Measurements from ENCODE around the gene DIAPH2.
"Not testable (repeated sequence)": the region's sequence is repeated elsewhere in the genome, so short reads cannot be mapped to it uniquely, and the experiment has no call there.

DIAPH2 gene

DNA sequence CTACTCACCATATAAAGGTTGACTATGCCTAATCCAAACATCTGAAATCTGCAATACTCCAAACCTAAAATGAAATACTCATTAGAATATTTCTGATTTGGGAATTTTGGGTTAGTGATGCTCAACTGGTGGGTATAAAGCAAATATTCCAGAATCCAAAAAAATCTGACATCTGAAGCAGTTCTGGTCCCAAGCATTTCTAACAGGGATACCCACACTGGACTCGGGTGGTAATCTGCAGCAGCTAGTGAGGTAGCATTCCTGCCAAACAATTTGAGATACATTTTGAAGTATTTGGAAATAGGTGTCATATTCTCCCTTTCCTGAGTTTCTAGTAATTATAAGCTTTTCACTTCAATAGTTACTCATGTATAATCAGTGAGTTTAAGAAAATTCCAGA lies 149.5 kb downstream of the DIAPH2 start:
- DNase-seq: no peak

DNA sequence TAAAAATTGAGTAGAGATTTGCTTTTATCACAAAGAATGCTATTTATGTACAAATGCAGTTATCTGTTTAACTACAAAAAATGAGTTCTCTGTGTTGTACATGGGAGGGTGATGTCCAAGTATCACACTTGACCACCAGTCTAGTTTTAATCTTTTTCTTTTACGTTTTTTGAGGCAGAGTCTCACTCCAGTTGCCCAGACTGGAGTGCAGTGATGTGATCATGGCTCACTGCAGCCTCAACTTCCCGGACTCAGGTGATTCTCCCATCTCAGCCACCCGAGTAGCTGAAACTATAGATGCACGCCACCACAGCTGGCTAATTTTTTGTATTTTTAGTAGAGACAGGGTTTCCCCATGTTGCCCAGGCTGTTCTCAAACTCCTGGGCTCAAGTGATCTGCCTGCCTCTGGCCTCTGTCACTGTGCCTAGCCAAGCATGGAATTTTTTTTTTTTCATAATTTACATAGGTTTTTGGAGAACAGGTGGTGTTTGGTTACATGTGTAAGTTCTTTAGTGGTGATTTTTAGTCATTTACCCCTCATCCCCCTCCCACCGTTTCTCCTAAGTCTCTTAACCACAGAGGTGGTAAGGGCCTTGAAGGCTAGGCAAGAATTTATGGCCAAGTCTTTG lies 151.1 kb downstream of the DIAPH2 start:
- DNase-seq: no peak

DNA sequence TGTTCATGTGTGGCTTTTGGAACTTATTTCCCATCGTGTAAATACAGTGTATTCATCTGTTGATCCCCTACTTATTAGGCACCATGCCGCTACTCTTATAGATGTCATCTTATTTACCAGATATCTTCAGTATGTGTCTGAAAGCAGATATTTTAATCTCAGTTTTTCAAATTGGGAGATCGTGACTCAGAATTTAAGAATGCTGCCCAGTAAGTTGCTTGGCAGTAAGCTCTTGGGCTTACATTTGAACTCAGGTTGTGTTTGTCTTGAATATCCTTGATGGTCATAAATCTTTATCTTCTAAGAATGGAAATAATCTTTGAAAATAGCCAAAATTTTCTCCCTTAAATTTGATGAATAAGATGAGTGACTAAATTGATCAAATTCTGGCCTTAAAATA lies 153.2 kb downstream of the DIAPH2 start:
- DNase-seq: no peak

DNA sequence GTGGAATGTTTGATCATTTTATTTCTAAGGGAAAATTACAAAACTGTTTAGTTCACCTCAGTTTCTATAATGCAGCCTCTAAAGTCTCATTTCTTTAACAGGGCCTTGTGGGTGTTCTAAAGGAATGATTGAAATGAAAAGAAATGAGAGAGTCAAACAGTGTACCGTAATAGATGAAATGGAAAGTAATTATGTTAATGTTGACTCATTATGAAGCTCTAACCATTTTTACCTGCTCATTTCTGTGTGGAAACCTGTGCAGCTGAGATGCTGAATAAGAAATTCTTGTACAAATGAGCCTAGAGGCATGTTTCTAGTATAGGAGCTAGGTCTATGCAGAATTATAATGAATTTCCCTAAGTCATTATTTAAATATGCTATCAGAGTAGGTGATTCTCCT lies 153.9 kb downstream of the DIAPH2 start:
- DNase-seq: no peak

DNA sequence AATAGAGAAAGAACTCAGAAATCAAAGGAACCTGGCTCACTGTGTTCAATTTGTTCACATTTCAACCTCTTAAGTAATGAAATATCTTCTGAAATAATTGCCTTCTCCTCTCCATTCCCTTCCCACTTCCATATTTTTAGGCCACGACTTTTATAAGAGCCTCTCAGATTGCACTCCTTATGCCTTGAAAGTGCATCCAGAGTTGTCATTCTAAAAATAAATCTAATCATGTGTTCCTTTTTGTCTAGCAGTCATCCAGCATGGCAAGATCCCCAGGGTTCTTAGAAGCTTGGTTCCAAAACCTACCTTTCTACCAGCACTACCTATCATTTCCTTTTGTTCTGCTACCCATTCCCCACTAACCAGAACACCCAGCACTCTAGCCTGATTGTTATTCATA lies 156.7 kb downstream of the DIAPH2 start:
- DNase-seq: no peak

DNA sequence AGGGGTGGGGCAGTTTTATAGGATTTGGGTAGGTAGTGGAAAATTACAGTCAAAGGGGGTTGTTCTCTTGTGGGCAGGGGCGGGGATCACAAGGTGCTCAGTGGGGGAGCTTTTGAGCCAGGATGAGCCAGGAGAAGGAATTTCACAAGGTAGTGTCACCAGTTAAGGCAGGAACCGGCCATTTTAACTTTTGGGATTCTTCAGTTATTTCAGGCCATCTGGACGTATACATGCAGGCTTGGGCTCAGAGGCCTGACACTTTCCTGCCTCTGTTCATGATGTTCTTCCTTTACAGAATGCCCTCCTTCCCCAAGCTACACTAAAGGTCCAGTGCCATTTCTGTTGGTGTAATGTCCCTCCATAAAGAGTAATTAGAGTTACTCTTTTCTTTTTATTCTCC lies 157.2 kb downstream of the DIAPH2 start:
- DNase-seq: not testable (repeated sequence)

DNA sequence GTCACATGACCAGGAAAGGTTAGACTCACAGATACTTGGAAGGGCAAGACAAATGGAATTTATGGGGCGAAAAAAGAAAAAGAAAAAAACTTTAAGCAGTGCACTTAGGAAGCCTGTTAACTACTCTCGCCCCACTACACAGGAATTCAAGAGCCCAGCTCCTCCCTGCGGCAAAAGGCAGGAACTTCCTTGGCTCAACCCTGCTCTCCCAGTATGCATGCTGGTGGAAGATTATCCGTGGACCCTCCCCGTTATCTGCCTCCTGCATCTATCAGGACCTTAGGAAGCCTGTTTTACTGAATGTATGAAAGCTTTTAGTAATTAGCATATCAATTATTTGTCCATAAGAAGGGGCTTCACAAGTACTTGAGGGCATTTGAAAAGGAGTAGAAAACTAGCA lies 158.9 kb downstream of the DIAPH2 start:
- DNase-seq: no peak

DNA sequence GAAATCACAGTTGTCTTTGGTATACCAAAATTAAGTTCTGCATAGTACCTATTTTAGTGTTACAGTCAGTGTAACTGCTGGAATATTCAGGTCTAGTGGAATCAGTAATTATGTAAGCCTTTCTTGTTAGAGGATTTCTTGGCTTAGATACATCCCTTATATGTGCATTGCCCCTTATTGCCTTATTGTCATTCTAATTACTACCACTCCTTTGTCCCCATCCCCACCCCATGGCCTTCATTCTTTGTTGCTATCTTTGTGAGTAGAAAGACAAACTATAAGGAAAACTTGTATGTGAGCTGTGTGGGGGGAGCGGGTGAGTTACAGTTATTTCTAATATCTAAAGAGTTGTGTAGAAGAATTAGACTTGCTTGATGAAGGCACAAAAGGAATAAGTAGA lies 162.2 kb downstream of the DIAPH2 start:
- no peak for DNase-seq

DNA sequence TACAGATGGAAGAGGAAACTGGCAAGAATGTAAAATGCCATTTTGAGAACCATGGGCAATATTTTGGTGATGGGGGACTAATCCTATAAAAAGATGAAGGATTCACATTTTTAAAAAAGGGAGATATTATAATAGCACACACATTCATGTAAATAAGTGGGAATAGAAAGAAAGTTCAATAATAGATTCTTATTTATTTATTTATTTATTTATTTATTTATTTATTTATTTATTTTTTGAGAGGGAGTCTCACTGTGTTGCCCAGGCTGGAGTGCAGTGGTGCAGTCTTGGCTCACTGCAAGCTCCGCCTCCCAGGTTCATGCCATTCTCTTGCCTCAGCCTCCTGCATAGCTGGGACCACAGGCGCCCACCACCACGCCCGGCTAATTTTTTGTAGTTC lies 174.8 kb downstream of the DIAPH2 start:
- DNase-seq: not testable (repeated sequence)

DNA sequence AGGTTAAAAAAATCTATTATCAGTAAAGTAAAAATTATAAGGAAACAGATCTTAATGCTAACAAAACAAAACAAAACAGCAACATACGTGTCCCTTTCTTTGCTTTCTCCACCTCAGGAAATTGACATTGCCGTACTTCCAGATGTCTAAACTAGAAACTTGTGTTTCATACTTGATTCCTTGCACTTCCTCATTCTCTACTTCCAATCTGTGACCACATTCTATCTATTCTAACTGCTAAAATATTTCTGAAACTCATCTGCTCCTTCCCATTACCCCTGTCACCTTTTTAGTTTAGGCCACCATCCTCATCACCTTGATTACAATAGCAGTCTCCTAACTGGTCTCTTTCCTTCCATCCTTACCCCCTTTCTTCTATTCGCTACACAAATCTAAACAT lies 176.6 kb downstream of the DIAPH2 start:
- DNase-seq: no peak

DNA sequence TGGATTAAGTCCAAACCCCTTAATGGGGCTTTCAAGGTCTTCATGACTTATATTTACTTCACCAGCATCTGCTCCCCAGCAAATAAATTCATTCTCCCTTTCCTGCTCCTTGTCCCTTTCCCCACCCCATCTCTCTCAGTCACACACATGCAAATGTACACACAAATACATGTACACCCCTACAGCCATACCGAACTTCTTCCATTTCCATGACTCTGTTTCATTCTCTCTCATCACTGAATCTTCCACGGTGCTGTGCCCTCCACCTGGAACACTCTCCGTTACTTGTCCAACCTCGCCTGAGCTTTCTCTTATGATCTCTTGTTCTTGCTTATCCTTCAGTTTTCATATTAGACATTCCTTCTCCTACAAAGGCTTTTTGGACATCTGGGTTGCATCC lies 177.0 kb downstream of the DIAPH2 start:
- DNase-seq: no peak

DNA sequence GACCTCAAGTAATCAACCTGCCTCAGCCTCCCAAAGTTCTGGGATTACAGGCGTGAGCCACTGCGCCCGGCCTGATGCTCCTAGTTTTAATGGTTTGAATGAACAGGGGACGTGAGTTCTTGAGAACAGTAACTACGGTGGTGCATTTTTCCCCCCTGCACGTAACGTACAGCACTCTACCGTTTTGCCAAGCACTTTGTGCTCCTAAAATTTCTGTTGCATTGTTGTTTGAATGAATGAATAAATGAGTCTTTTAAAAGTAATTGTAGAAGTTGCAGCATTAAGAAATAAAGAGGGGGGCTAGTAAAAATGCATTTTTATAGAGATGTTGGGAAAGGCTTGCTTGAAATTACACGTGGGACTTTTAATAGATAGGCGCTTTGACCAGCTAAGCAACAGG lies 199.0 kb downstream of the DIAPH2 start, which contains the start of gene RPA4:
Gene RPA4, plus strand, starts transcription at position 301 of the 400 bp plus-strand sequence. CDS start 403 bp downstream, outside the sequence.
- DNase-seq: no peak

DNA sequence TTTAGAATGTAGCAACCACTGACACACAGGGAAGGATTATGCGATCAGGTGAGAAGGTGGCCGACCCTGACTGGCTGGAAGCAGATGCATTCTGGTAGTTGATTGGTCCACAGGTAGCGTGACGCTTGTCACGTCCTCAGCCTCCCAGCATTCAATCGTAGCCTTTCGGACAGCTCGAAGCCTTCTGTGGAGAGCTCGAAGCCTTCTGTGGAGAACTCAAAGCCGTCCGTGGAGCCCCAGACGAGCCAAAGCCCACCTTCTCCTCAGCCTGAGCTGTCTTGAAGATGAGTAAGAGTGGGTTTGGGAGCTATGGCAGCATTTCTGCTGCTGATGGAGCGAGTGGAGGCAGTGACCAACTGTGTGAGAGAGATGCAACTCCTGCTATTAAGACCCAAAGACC lies 199.4 kb downstream of the DIAPH2 start:
- DNase-seq: no peak

DNA sequence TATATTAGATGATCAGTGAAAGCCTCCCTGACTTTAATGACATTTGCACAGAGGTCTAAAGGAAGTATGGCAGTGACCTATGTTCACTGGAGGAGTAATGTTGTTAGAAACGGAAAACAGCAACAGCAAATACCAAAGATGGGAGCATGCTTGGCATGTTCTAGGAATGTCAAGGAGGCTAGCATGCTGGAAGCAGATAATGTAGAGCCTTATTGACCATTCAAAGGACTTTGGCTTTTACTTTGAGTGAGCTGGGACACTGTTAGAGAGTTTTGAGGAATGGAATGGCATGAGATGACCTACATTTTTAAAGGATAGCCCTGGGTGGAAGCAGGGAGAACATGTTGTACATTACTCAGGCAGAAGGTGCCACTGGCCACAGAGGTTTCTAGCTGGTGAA lies 205.1 kb downstream of the DIAPH2 start:
- no peak for DNase-seq

DNA sequence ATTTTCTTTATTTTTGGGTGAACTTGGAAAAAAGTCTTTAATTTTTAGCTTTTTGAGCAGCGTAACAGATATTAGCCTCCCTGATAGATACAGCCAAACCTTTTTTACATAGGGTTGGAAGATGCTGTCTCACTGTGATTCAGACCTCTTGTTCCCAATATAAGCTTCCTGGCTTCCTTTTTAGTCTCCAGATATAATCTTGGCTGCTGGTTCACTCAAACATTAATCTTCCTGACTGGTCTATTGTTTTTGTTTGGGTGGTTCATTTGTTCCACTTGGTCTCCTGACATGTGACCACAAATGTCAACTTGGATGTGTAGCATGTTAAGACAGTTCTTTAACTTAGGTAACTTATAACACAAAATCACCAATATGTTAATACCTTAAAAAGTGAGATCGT lies 222.1 kb downstream of the DIAPH2 start:
- no peak for DNase-seq

DNA sequence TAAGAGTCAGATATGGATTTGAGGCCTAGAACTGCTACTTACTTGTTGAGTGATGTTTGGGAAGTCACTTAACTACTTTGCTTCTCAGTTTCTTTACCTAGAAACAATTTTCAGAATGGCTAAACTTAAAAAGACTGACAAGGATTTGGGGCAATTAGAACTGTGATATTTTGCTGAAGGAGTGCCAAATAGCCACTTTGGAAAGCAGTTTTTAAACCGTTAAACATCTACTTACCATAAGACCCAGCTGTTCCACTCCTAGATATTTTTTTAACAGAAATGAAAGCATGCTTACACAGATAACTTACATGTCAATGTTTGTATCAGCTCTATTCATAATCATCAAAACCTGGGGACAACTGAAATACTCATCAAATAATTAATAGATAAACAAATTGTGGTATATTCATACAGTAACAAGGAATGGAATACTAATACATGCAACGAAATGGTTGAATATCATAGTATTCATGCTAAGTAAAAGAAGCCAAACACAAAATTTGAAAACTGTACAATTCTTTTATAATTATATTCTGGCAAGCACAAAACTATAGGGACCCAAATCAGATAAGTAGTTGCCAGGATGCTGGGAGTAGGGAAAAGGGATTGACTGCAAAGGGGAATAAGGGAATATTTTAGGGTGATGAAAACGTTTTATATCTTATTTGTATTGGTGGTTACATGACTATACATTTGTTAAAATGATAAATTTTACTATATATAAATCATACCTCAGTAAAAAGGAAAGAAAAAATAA lies 223.1 kb downstream of the DIAPH2 start:
- no peak for DNase-seq

DNA sequence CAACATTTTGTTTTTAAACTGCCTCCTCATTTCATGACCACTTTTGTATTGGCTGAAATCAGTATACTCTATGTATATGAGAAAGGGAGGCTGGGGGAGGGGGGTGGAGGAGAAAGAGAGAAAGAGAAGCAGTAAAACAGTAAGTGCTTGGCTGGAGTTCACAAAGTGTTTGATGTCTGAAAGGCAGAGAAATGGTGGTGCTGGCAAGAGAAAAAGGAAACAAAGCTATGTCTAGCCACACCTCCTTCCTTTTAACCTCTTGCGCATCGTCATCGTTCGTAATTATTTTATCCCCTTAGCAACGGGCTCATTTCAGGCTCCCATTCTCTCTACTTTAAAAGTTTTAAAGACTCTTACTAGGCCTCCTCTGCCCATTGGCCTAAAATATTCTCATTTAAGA lies 224.6 kb downstream of the DIAPH2 start:
- no peak for DNase-seq

DNA sequence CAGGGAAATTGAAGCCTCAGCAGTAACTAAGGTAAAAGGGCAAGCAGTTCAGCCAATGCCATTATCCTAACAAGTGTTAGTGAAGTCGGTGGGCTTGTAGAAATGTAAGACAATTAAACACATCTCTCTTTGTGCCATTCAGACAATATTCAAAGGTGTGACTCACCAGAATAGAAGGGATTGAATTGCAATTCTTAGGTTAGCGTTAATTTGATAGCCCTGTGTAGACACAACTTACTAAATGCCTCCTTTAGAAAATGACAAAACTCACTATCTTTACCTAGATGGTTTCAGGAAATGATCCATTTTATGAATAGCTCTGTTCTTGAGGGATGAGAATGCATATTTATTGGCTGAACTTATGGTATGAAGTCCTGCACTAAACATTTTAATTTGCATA lies 234.2 kb downstream of the DIAPH2 start:
- no peak for DNase-seq

DNA sequence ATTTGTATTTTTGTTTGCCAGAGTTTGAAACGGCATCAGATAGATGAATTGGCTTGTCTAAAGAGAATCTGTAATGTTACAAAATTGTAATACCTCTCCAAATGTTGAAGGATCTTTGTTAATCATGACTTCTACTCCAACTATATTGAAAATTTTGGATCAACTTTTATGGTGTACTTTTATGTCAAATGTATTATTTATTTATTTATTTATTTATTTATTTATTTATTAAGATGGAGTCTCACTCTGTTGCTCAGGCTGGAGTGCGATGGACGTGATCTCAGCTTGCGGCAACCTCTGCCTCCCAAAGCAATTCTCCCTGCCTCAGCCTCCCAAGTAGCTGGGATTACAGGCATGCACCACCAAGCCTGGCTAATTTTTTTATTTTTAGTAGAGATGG lies 235.0 kb downstream of the DIAPH2 start:
- no peak for DNase-seq

DNA sequence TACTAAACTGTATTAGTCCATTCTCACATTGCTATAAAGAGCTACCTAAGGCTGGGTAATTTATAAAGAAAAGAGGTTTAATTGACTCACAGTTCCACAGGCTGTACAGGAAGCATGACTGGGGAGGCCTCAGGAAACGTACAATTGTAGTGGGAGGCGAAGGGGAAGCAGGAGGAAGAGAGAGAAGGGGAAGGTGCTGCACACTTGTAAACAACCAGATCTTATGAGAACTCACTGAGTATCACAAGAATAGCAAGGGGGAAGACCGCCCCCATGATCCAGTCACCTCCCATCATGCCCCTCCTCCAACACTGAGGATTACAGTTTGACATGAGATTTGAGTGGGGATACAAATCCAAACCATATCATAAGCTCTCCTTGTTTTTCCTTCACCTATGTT lies 239.9 kb downstream of the DIAPH2 start:
- DNase-seq: no peak

DNA sequence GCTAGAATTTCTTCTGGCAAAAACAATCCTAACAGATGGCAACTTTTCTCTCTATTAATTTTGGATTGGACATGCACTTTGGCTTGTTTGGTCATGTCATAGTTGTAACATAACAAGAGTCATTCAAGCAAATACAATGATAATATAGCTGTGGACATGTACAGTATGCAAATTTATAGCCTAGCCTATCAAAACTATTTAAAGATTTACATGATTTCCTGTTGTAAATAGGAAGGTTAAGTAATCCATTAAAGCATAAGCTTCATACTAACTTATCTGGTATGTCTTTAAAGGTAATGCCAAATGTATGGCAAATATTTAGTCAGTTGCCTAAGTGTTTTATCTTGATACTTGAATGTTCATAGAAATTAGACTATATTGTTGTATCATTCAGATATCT lies 244.4 kb downstream of the DIAPH2 start:
- DNase-seq: no peak

DNA sequence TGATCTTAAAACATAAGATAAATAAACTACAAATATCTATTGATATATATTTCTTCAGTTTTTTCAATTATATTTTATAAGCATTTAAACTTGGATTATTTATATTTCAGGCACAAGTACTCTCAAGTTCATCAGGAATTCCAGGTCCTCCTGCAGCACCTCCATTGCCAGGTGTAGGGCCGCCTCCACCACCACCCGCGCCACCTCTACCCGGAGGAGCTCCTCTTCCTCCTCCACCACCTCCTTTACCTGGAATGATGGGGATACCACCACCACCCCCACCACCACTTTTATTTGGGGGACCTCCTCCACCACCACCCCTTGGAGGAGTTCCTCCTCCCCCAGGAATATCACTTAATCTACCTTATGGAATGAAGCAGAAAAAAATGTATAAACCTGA lies 273.1 kb downstream of the DIAPH2 start:
- no peak for DNase-seq

DNA sequence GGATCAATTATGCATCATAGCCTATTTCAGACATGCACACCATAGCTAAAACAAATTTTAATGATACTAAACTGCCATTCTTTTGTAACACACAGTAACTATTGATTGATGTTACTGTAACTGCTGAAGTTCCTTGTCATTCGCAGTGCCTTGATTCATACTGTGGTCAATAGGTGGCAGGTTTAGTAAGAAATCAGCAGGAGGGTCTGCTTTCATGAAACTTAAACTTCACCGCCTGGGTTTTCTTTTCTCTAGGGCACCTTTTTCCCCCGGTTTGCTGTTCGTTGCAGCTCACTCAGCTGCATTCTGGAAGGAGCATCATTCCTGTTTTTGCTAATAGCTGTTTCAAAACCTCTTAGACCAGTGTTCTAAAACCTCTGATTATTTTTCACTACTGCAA lies 287.2 kb downstream of the DIAPH2 start:
- DNase-seq: no peak

DNA sequence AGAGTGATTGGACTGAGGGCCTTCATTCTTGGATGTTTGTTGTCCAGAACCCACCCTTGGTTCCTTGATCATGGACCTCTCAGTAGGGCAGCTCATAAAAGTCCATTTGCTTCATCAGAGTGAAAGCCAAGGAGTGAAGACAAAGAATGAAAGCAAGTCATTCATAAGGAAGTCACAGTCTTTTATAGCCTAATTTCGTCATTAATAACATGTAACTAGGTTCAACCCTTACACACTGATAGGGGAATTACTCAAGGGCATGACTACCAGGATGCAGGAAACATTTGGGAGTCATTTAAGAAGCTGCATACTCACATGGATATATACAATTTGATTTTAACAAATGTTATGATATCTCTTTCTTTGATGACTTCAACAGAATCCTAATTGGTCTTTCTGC lies 294.3 kb downstream of the DIAPH2 start:
- no peak for DNase-seq

DNA sequence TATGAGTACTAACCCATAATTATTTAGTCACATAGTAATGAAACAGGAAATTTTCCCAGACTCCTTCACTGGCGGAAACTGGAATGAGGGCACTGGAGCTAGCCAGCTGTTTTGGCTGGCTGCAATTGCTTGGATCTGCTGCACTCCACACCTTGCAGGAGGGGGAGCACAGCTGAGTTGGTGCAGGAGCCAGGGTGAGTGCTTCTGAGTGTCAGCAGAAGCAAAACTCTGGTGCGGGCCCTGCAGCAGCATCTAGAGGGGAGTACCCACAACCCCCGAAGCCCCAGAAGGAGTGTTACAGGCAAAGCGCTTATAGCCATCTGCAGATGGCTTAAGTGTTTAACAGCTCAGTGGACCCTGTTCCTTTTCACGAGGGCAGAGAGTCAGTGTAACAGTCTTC lies 295.1 kb downstream of the DIAPH2 start:
- no peak for DNase-seq

All from activated CD4-positive, alpha-beta T cell treated with anti-CD3 and anti-CD28 coated beads, Interleukin-2, amount 50 U/mL, for 48 hours (primary cell).